HG03108 (cell line): ENCODE measurements around the gene LHX5.
A peak's percentile ranks its signal among the peaks of the same experiment; 100 is the strongest.

Source experiments
- ATAC-seq: cut with Tn5 transposase; IDR thresholded peaks from one replicate; pipeline ENCODE4 v1.9.1; 2021; ENCODE audit warnings: moderate library complexity; ENCODE audit not compliant: unreplicated experiment

The LHX5 gene

GRCh38 chr12:113443030-113443539 lies 28.6 kb downstream of the LHX5 start:
- no peak for ATAC-seq

DNA sequence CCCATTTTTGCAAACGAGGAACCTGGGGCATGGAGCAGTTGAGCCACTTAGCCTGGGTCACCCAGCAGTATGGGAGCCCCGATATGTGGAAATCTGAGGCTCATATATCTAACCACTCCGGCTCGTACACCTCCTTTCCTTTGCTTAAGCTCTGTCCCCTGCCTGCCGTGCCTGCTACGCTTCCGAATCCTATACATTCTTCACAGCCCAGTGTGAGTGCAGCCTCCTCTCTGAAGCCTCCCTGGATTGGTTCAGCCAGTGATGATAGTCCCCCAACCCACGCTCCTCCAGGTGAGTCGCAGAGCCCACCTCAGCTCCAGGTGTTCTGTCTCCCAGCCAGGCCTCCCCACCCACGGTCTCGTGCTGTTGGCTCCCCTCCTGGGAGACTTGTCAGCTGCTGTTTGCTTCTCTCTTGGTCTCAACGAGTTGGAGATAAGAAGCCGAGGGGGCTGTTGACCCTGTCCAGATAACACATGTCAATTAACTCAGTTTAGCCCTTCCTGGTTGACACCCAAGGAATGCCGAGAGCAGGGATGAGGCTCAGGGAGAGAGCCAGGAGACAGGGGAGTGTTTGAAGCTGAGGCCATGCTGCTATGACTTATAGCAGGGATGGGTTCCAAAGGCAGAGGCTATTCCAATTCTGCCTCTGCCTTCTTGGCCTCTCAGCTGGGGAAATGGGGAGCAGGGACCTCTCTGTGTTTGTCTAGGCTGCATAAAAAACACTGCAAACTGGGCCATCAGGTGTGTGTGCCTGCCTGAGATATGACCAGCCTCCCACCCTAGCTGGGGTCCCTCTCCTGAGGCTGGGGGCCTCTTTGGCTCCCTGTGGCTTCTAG lies 30.5 kb downstream of the LHX5 start:
- no peak for ATAC-seq

- ATAC-seq, result no peak
Observed at GRCh38 chr12:113440336-113440735, 31.3 kb downstream of the LHX5 start.

DNA sequence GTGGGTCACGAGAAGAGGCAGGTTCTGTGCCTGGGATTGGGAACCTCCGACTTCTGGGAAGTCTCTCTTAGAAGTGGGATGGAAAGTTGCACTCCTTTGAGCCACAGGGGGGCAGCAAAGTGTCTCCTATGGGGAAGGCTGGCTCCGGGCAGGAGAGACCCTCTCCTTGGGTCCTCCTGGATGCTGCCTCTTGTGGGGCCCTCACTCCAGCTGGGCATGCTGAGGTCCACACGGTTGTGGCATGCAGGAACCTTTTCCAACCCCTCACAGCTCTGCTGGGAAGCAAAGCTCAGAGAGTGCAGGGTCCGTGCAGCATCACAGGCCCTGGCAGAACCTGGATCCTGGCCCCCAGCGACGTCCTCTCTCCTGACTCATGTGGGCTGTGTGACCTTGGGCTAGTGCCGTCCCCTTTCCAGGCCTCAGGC lies 32.1 kb downstream of the LHX5 start:
- no peak for ATAC-seq

DNA sequence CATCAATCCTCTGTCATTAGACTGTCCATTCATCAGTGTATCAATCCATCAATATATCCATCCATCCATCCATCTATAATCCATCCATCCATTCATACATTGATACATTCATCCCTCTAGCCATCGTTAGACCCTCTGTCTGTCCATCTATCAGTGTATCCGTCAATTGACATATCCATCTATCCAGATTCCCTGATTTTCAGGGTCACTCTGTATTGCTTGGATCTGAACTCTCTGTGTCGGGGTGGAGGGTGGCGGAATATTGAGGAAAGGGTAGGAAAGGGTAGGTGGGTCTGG lies 32.4 kb downstream of the LHX5 start:
- ATAC-seq, result no peak

GRCh38 chr12:113438523-113439300 lies 33.0 kb downstream of the LHX5 start:
- no peak for ATAC-seq

GRCh38 chr12:113437729-113438100 lies 34.0 kb downstream of the LHX5 start:
- no peak for ATAC-seq

- ATAC-seq, result no peak
Observed at GRCh38 chr12:113436993-113437728, 34.5 kb downstream of the LHX5 start.

DNA sequence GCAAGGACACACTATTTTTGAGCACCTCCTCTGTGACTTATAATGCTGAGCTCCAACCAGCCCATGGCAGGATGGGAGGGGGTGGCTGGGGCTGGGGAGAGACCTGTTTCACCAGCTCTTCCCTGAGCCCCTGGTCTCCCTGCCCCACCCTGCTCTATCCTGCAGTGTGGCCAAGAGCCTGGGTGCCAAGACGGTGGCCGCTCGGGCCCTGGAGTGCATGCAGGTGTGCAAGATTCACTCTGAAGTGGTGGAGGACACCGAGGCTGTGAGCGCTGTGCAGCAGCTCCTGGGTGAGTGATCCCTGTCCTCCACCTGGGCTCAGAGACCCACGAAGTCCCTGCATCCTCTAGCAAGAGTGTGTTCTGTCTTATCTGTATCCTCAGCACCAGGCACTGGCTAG lies 35.1 kb downstream of the LHX5 start:
- ATAC-seq, result no peak

- no peak for ATAC-seq
Observed at GRCh38 chr12:113435367-113435766, 36.3 kb downstream of the LHX5 start.

- no peak for ATAC-seq
Observed at GRCh38 chr12:113432986-113433385, 38.7 kb downstream of the LHX5 start.

DNA sequence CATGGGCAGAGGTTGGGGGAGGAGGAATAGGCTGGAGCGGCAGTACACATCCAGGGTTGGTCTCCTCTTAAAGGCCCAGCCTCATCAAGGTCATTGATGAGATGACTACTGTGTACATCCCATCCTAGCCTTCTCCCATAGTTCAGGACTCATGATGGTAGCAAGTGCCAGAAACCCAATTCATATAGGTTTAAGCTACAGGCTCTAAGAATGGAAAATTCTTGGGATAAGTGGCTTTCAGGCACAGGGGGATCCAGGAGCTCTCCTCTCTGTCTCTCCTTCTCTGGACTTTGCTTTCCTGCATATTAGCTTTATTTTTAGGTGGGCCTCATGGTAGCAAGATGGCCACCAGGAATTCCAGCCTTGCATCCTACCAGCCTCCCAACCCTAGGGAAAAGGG lies 43.2 kb downstream of the LHX5 start:
- no peak for ATAC-seq

DNA sequence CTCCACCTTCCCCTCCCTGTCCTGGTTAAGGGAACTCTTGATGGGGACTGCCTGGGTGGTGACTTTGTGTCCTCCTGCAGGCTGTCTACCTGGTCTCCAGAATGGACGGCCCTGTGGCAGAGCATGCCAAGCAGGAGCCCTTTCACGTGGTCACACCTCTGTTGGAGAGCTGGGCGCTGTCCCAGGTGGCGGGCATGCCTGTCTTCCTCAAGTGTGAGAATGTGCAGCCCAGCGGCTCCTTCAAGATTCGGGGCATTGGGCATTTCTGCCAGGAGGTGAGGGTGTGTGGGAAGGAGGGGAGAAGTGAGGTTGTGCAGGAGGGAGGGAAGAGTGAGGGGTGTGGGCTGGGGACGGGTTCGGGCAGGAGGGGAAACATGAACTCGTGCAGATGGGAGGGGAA lies 43.8 kb downstream of the LHX5 start:
- ATAC-seq, result no peak

- ATAC-seq, result no peak
Observed at GRCh38 chr12:113425960-113426453, 45.7 kb downstream of the LHX5 start.

- no peak for ATAC-seq
Observed at GRCh38 chr12:113424915-113425823, 46.5 kb downstream of the LHX5 start.

DNA sequence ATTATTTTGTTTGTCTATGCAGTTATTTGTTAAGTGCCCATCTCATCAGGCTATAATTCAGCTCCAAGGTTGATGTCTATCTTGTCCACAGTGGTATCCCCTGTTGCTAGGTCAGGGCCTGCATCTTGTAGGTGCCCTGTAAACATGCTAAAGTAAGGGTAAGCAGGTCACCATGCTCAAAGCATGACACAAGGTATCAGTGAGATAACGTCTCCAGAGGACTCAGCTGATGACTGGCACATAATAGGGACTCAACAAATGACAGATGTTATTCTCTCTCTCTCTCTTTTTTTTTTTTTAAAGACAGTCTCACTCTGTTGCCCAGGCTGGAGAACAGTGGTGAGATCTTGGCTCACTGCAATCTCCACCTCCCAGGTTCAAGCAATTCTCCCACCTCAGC lies 47.2 kb downstream of the LHX5 start:
- ATAC-seq, result no peak

- ATAC-seq, result no peak
Observed at GRCh38 chr12:113422886-113423669, 48.6 kb downstream of the LHX5 start.

- ATAC-seq, result peak; percentile 85
Observed at GRCh38 chr12:113422030-113422885, 49.4 kb downstream of the LHX5 start, which contains the start of gene SDSL. TSS of gene SDSL (plus strand) at chr12:113422380. CDS start at chr12:113427983, 5,603 bp downstream.
